SK-N-SH treated with all-trans-retinoic acid at 6 μM for 48 hours (cell line): Measurements from ENCODE around the gene RGS6.

Source experiments
- ATAC-seq: fragments of 200-7000 bp; cut with Tn5 transposase; 3 replicates; pipeline ENCODE4 v1.9.1; 2020; ENCODE audit warnings: mild to moderate bottlenecking, moderate library complexity
- ARNTL ChIP-seq: fragments of 450-650 bp; formaldehyde crosslinking; IDR thresholded peaks from 2 replicates; pipeline ENCODE4 v1.5.0; 2020; ENCODE audit warnings: low read depth, mild to moderate bottlenecking, moderate library complexity, borderline replicate concordance
- BACH2 ChIP-seq: fragments of 250-450 bp; sonication (Bioruptor Pico); IDR thresholded peaks from 2 replicates; pipeline ENCODE4 v1.9.0; 2021; ENCODE audit warnings: mild to moderate bottlenecking, borderline replicate concordance
- ESRRG ChIP-seq: fragments of 250-450 bp; sonication (Bioruptor Pico); IDR thresholded peaks from 2 replicates; pipeline ENCODE4 v1.6.1; 2021; ENCODE audit warnings: mild to moderate bottlenecking
- GLIS3 ChIP-seq: fragments of 250-450 bp; sonication (Bioruptor Pico); IDR thresholded peaks from 2 replicates; pipeline ENCODE4 v1.5.0; 2020; ENCODE audit warnings: mild to moderate bottlenecking, moderate library complexity
- ISL1 ChIP-seq: fragments of 250-450 bp; sonication (Bioruptor Pico); IDR thresholded peaks from 2 replicates; pipeline ENCODE4 v2.1.2; 2022; ENCODE audit warnings: mild to moderate bottlenecking, moderate library complexity
- OSR1 ChIP-seq: fragments of 250-450 bp; sonication (Bioruptor Pico); IDR thresholded peaks from 2 replicates; pipeline ENCODE4 v1.8.0; 2022; ENCODE audit warnings: moderate library complexity, mild to moderate bottlenecking, inconsistent platforms
- PPARA ChIP-seq: fragments of 250-450 bp; sonication (Bioruptor Pico); IDR thresholded peaks from 2 replicates; pipeline ENCODE4 v1.5.0; 2020; ENCODE audit warnings: mild to moderate bottlenecking, borderline replicate concordance
- RARB ChIP-seq: fragments of 250-450 bp; sonication (Bioruptor Pico); IDR thresholded peaks from 2 replicates; pipeline ENCODE4 v1.8.0; 2021; ENCODE audit warnings: mild to moderate bottlenecking, moderate library complexity
- SNAI2 ChIP-seq: fragments of 250-450 bp; sonication (Bioruptor Pico); IDR thresholded peaks from 2 replicates; pipeline ENCODE4 v1.5.0; 2020; ENCODE audit warnings: mild to moderate bottlenecking, moderate library complexity
- TCF4 ChIP-seq: fragments of 250-450 bp; sonication (Bioruptor Pico); IDR thresholded peaks from 2 replicates; pipeline ENCODE4 v1.8.0; 2021; ENCODE audit warnings: mild to moderate bottlenecking, moderate library complexity, borderline replicate concordance
- TOX ChIP-seq: fragments of 250-450 bp; sonication (Bioruptor Pico); IDR thresholded peaks from 2 replicates; pipeline ENCODE4 v1.8.0; 2021; ENCODE audit warnings: mild to moderate bottlenecking, moderate library complexity, borderline replicate concordance
- ZC3H10 ChIP-seq: fragments of 250-450 bp; sonication (Bioruptor Pico); IDR thresholded peaks from 2 replicates; pipeline ENCODE4 v1.5.1; 2021; ENCODE audit warnings: mild to moderate bottlenecking, moderate library complexity
- ZFP3 ChIP-seq: fragments of 250-450 bp; sonication (Bioruptor Pico); IDR thresholded peaks from 2 replicates; pipeline ENCODE4 v1.5.0; 2020; ENCODE audit warnings: mild to moderate bottlenecking, moderate library complexity
- ZFP30 ChIP-seq: fragments of 450-650 bp; formaldehyde crosslinking; IDR thresholded peaks from 2 replicates; pipeline ENCODE4 v1.5.0; 2022; ENCODE audit warnings: mild to moderate bottlenecking, moderate library complexity
- ZNF565 ChIP-seq: fragments of 450-650 bp; formaldehyde crosslinking; conservative IDR thresholded peaks from 2 replicates; pipeline ENCODE4 v1.5.0; 2020; ENCODE audit warnings: low read depth, mild to moderate bottlenecking, moderate library complexity
- TF ChIP-seq, protein P1 (sequence below): fragments of 250-450 bp; sonication (Bioruptor Pico); IDR thresholded peaks from 2 replicates; pipeline ENCODE4 v1.8.0; 2020; ENCODE audit warnings: mild to moderate bottlenecking, moderate library complexity, borderline replicate concordance
- TF ChIP-seq, protein P2 (sequence below): fragments of 250-450 bp; sonication (Bioruptor Pico); IDR thresholded peaks from 2 replicates; pipeline ENCODE4 v1.5.1; 2021; ENCODE audit warnings: mild to moderate bottlenecking, moderate library complexity
- TF ChIP-seq, protein P3 (sequence below): fragments of 250-450 bp; sonication (Bioruptor Pico); IDR thresholded peaks from 2 replicates; pipeline ENCODE4 v1.8.0; 2021; ENCODE audit warnings: low read depth, mild to moderate bottlenecking, moderate library complexity, borderline replicate concordance
- TF ChIP-seq, protein P4 (sequence below): fragments of 250-450 bp; sonication (Bioruptor Pico); IDR thresholded peaks from 2 replicates; pipeline ENCODE4 v1.5.0; 2020; ENCODE audit warnings: mild to moderate bottlenecking, moderate library complexity

The RGS6 gene

DNA sequence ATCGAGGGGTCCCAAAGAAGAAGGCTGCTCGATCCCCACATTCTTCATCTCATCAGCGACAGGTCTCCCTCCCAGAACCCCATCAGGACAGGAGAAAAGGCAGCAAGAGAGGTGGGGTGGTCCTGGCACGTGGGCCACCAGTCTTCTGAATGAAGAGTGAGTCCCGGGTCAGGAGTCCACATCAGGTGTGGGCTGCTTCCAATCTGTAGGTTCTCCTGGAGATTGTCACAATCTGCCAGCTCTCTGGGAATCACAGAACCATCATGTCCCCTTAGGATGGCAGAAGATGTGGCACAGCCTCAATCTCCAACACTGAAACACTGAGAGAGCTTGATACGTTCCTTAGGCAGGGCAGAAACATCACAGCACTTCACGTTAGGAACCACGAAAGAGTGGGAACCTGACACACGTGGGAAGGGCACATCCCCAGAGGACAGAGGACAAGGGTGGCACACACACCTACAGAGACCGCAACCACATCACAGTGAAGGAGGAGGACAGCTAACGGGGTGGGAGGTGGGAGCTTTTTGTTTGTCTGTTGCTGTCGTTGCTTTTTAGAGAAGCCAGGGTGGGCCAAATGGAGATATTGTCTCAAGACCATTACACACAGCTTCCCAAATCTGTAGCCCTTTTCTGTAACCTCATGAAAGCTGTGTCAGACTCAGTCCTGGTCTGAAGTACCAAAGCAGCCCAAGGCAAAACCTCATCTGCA is 677.1 kb downstream of the RGS6 start:
- TF ChIP-seq, protein P1, sequence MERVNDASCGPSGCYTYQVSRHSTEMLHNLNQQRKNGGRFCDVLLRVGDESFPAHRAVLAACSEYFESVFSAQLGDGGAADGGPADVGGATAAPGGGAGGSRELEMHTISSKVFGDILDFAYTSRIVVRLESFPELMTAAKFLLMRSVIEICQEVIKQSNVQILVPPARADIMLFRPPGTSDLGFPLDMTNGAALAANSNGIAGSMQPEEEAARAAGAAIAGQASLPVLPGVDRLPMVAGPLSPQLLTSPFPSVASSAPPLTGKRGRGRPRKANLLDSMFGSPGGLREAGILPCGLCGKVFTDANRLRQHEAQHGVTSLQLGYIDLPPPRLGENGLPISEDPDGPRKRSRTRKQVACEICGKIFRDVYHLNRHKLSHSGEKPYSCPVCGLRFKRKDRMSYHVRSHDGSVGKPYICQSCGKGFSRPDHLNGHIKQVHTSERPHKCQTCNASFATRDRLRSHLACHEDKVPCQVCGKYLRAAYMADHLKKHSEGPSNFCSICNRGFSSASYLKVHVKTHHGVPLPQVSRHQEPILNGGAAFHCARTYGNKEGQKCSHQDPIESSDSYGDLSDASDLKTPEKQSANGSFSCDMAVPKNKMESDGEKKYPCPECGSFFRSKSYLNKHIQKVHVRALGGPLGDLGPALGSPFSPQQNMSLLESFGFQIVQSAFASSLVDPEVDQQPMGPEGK (CRISPR knock-in tag), result no peak
- TF ChIP-seq ZNF565 (CRISPR knock-in tag), result no peak
- TF ChIP-seq, protein P2, sequence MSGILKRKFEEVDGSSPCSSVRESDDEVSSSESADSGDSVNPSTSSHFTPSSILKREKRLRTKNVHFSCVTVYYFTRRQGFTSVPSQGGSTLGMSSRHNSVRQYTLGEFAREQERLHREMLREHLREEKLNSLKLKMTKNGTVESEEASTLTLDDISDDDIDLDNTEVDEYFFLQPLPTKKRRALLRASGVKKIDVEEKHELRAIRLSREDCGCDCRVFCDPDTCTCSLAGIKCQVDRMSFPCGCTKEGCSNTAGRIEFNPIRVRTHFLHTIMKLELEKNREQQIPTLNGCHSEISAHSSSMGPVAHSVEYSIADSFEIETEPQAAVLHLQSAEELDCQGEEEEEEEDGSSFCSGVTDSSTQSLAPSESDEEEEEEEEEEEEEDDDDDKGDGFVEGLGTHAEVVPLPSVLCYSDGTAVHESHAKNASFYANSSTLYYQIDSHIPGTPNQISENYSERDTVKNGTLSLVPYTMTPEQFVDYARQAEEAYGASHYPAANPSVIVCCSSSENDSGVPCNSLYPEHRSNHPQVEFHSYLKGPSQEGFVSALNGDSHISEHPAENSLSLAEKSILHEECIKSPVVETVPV (CRISPR knock-in tag), result no peak
- TF ChIP-seq, protein P3, sequence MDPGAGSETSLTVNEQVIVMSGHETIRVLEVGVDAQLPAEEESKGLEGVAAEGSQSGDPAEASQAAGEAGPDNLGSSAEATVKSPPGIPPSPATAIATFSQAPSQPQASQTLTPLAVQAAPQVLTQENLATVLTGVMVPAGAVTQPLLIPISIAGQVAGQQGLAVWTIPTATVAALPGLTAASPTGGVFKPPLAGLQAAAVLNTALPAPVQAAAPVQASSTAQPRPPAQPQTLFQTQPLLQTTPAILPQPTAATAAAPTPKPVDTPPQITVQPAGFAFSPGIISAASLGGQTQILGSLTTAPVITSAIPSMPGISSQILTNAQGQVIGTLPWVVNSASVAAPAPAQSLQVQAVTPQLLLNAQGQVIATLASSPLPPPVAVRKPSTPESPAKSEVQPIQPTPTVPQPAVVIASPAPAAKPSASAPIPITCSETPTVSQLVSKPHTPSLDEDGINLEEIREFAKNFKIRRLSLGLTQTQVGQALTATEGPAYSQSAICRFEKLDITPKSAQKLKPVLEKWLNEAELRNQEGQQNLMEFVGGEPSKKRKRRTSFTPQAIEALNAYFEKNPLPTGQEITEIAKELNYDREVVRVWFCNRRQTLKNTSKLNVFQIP, result no peak
- no peak for TF ChIP-seq ESRRG (CRISPR knock-in tag)
- no peak for TF ChIP-seq OSR1 (CRISPR knock-in tag)
- no peak for ATAC-seq

DNA sequence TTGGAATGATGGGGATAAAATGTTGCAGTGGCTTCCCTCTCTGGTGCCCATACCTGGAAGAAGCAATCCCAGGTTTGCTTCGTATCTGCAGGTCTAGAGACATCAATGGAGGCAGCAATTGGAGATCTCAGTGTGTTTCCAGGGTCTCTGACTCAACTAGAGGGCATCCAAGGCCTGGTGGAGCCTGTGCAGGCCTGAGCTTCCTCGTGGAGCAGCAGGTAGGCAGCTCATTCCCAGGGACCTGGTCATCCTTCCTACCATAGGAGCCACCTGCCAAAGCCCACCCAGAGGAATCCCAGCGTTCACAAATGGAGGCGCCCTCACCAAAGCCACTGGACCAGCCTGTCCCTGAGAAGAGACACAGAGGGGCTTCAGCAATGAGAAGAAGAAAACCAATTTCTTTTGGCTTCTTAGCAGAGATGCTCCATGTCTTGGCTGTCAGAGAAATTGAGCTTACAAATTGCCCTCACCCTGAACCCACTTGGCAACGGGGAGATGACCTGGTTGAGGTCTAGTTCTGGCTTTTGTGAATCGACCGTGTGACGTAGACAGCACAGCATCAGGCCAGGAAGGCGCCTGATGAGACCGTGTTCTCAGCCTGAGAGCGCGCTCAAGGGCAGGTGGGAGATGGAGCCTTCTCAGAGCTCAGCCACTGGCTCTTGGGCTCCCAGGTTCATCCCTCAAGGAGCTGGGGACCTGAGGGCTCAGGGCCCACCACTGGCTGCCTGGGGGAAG is 678.0 kb downstream of the RGS6 start:
- ATAC-seq, result no peak
- TF ChIP-seq ISL1 (no peak), TCF4 (no peak), PPARA (CRISPR knock-in tag) (no peak), ESRRG (CRISPR knock-in tag) (no peak), TOX (CRISPR knock-in tag) (no peak), GLIS3 (CRISPR knock-in tag) (no peak), ARNTL (CRISPR knock-in tag) (no peak), ZNF565 (CRISPR knock-in tag) (no peak), SNAI2 (CRISPR knock-in tag) (no peak), RARB (CRISPR knock-in tag) (no peak), ZC3H10 (CRISPR knock-in tag) (no peak)
- TF ChIP-seq, protein P1 (CRISPR knock-in tag), result no peak
- TF ChIP-seq, protein P4, sequence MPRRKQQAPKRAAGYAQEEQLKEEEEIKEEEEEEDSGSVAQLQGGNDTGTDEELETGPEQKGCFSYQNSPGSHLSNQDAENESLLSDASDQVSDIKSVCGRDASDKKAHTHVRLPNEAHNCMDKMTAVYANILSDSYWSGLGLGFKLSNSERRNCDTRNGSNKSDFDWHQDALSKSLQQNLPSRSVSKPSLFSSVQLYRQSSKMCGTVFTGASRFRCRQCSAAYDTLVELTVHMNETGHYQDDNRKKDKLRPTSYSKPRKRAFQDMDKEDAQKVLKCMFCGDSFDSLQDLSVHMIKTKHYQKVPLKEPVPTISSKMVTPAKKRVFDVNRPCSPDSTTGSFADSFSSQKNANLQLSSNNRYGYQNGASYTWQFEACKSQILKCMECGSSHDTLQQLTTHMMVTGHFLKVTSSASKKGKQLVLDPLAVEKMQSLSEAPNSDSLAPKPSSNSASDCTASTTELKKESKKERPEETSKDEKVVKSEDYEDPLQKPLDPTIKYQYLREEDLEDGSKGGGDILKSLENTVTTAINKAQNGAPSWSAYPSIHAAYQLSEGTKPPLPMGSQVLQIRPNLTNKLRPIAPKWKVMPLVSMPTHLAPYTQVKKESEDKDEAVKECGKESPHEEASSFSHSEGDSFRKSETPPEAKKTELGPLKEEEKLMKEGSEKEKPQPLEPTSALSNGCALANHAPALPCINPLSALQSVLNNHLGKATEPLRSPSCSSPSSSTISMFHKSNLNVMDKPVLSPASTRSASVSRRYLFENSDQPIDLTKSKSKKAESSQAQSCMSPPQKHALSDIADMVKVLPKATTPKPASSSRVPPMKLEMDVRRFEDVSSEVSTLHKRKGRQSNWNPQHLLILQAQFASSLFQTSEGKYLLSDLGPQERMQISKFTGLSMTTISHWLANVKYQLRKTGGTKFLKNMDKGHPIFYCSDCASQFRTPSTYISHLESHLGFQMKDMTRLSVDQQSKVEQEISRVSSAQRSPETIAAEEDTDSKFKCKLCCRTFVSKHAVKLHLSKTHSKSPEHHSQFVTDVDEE, result no peak
- TF ChIP-seq, protein P3, result no peak

DNA sequence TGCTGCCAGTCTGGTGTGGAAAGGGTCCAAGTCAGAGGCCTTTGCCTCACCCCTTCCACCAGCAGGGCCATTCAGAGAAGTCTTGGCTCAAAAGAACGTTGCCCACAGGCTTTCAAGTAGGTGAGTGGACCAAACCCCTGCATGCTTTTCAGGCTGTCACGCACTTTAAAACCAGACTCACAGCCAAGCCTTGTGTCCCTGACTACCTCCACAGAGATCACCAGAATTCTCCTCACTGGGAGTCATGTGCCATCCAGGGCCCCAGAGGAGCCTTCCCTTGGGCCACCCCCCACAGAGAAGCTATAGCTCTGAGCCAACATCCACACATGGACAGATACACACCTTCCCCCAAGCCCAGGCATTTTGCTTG is 678.6 kb downstream of the RGS6 start:
- no peak for TF ChIP-seq ESRRG (CRISPR knock-in tag)
- TF ChIP-seq ZNF565 (CRISPR knock-in tag), result no peak
- no peak for TF ChIP-seq BACH2 (CRISPR knock-in tag)
- TF ChIP-seq RARB (CRISPR knock-in tag), result no peak
- TF ChIP-seq ZFP30 (CRISPR knock-in tag), result no peak
- no peak for TF ChIP-seq ZFP3
- no peak for TF ChIP-seq GLIS3 (CRISPR knock-in tag)
- TF ChIP-seq OSR1 (CRISPR knock-in tag), result no peak
- TF ChIP-seq, protein P3, result no peak
- no peak for TF ChIP-seq ARNTL (CRISPR knock-in tag)
- no peak for TF ChIP-seq ISL1
- no peak for ATAC-seq
